Urinary bladder (tissue), 4 donors: ENCODE results near the gene NGLY1. TPM values are rescaled to one million over a fixed set of nuclear protein-coding genes. Genes with fewer than 3 reads are reported as not detected.

ENCODE experiments used
- DNase-seq: peaks from one replicate; pipeline ENCODE4 v3.0.0-alpha.2; 2015; ENCODE audit errors: extremely low spot score
- H3K27ac ChIP-seq: one replicate; pipeline ENCODE4 v1.5.1; 2013; ENCODE audit warnings: low read depth, mild to moderate bottlenecking, moderate library complexity
- H3K36me3 ChIP-seq: one replicate; pipeline ENCODE4 v1.6.1; 2013; ENCODE audit warnings: mild to moderate bottlenecking, moderate library complexity; ENCODE audit not compliant: insufficient read depth
- H3K4me1 ChIP-seq: one replicate; pipeline ENCODE4 v1.6.1; 2013; ENCODE audit warnings: mild to moderate bottlenecking, moderate library complexity; ENCODE audit not compliant: insufficient read depth
- H3K4me3 ChIP-seq: one replicate; pipeline ENCODE4 v1.5.1; 2013; ENCODE audit warnings: low read depth, low read length
- WGBS: extraction: QIAGEN DNeasy Blood & Tissue Kit; methylation state at CpG from one replicate; pipeline ENCODE4 v1.1.7; 2013; 5-methylcytosine and 5-hydroxymethylcytosine counted together
- polyA plus RNA-seq: library from polyadenylated mRNA; stranded (reverse); fragments of 200-250 nt; gene quantifications from one replicate; pipeline ENCODE4 v1.2.3, GENCODE V29; 2013
- total RNA-seq: library from RNA; depleted of rRNA; stranded (reverse); fragments of >200 nt; gene quantifications from one replicate; pipeline ENCODE4 v1.2.3, GENCODE V29; 2014
- donor health status: healthy with polysubstance abuse.
- donor health status: healthy.

Gene NGLY1
- total and polyA plus RNA-seq, 2 donors, result 14.6 to 59.6 TPM

GRCh38 chr3:25775936-25776335 is 7.3 kb downstream of the NGLY1 start:
- Histone ChIP-seq H3K36me3 (peaks cover 4% of the 10 kb centered on the region), H3K27ac (no peak overlapping the region), H3K4me3 (no peak overlapping the region), H3K4me1 (peaks cover 1% of the 10 kb centered on the region)
- DNase-seq, result no peak
- WGBS, result 96% methylated on average over 2 of the region's 2 CpGs

- no peak overlapping the region for H3K4me3 ChIP-seq
- 98% methylated on average over 6 of the region's 6 CpGs for WGBS
- H3K4me1 ChIP-seq, result no peaks in the 10 kb centered on the region
- DNase-seq, result no peak
- no peak overlapping the region for H3K27ac ChIP-seq
- H3K36me3 ChIP-seq, result no peaks in the 10 kb centered on the region
Observed at GRCh38 chr3:25768851-25769250, 14.4 kb downstream of the NGLY1 start.

GRCh38 chr3:25751725-25752124 is 31.5 kb downstream of the NGLY1 start:
- H3K4me3 ChIP-seq, result no peak overlapping the region
- H3K4me1 ChIP-seq, result no peaks in the 10 kb centered on the region
- 78% methylated on average over 1 of the region's 1 CpG for WGBS
- H3K36me3 ChIP-seq, result peaks cover 6% of the 10 kb centered on the region
- DNase-seq, result no peak
- no peak overlapping the region for H3K27ac ChIP-seq

- no peak overlapping the region for H3K27ac ChIP-seq
- DNase-seq, result no peak
- no peak overlapping the region for H3K4me3 ChIP-seq
- no peaks in the 10 kb centered on the region for H3K4me1 ChIP-seq
- WGBS, result 97% methylated on average over 3 of the region's 3 CpGs
- H3K36me3 ChIP-seq, result peaks cover 6% of the 10 kb centered on the region
Observed at GRCh38 chr3:25751048-25751447, 32.2 kb downstream of the NGLY1 start.

GRCh38 chr3:25749031-25749581 is 34.1 kb downstream of the NGLY1 start:
- H3K4me1 ChIP-seq, result no peaks in the 10 kb centered on the region
- H3K36me3 ChIP-seq, result peaks cover 6% of the 10 kb centered on the region
- no peak overlapping the region for H3K4me3 ChIP-seq
- no peak overlapping the region for H3K27ac ChIP-seq
- WGBS, result 87% methylated on average over 6 of the region's 6 CpGs
- no peak for DNase-seq

GRCh38 chr3:25748189-25748588 is 35.1 kb downstream of the NGLY1 start:
- Histone ChIP-seq H3K4me1 (no peaks in the 10 kb centered on the region), H3K4me3 (no peak overlapping the region), H3K27ac (no peak overlapping the region), H3K36me3 (peaks cover 6% of the 10 kb centered on the region)
- DNase-seq, result no peak
- 87% methylated on average over 3 of the region's 3 CpGs for WGBS

- H3K36me3 ChIP-seq, result peaks cover 6% of the 10 kb centered on the region
- H3K4me1 ChIP-seq, result no peaks in the 10 kb centered on the region
- no peak overlapping the region for H3K27ac ChIP-seq
Observed at GRCh38 chr3:25747033-25747432, 36.2 kb downstream of the NGLY1 start.

GRCh38 chr3:25744470-25744869 is 38.8 kb downstream of the NGLY1 start:
- no peak overlapping the region for H3K4me3 ChIP-seq
- WGBS, result 99% methylated on average over 3 of the region's 3 CpGs
- no peaks in the 10 kb centered on the region for H3K4me1 ChIP-seq
- DNase-seq, result no peak
- H3K27ac ChIP-seq, result no peak overlapping the region
- H3K36me3 ChIP-seq, result peaks cover 2% of the 10 kb centered on the region

More at GRCh38 chr3:25747033-25747432, 36.2 kb downstream of the NGLY1 start:
- no peak for DNase-seq
- H3K4me3 ChIP-seq, result no peak overlapping the region

- Histone ChIP-seq H3K4me1 (no peaks in the 10 kb centered on the region), H3K4me3 (no peak overlapping the region), H3K27ac (no peak overlapping the region), H3K36me3 (no peaks in the 10 kb centered on the region)
- DNase-seq, result no peak
Observed at GRCh38 chr3:25728101-25728500, 55.1 kb downstream of the NGLY1 start.

GRCh38 chr3:25727316-25727715 is 55.9 kb downstream of the NGLY1 start:
- Histone ChIP-seq H3K4me3 (no peak overlapping the region), H3K36me3 (no peaks in the 10 kb centered on the region), H3K27ac (no peak overlapping the region), H3K4me1 (no peaks in the 10 kb centered on the region)
- WGBS, result 96% methylated on average over 6 of the region's 6 CpGs
- no peak for DNase-seq

- 90% methylated on average over 3 of the region's 3 CpGs for WGBS
- no peak for DNase-seq
- Histone ChIP-seq H3K27ac (no peak overlapping the region), H3K4me1 (no peaks in the 10 kb centered on the region), H3K36me3 (no peaks in the 10 kb centered on the region), H3K4me3 (no peak overlapping the region)
Observed at GRCh38 chr3:25725810-25726209, 57.4 kb downstream of the NGLY1 start.

- no peak overlapping the region for H3K27ac ChIP-seq
- H3K36me3 ChIP-seq, result no peaks in the 10 kb centered on the region
- 89% methylated on average over 2 of the region's 2 CpGs for WGBS
- DNase-seq, result no peak
- no peaks in the 10 kb centered on the region for H3K4me1 ChIP-seq
- no peak overlapping the region for H3K4me3 ChIP-seq
Observed at GRCh38 chr3:25724948-25725645, 58.1 kb downstream of the NGLY1 start.

GRCh38 chr3:25723802-25724201 is 59.4 kb downstream of the NGLY1 start:
- no peaks in the 10 kb centered on the region for H3K4me1 ChIP-seq
- no peaks in the 10 kb centered on the region for H3K36me3 ChIP-seq
- H3K27ac ChIP-seq, result no peak overlapping the region
- no peak for DNase-seq
- H3K4me3 ChIP-seq, result no peak overlapping the region
- 97% methylated on average over 2 of the region's 2 CpGs for WGBS

- Histone ChIP-seq H3K4me1 (no peaks in the 10 kb centered on the region), H3K27ac (no peak overlapping the region), H3K36me3 (no peaks in the 10 kb centered on the region), H3K4me3 (no peak overlapping the region)
- 93% methylated on average over 1 of the region's 1 CpG for WGBS
- no peak for DNase-seq
Observed at GRCh38 chr3:25719321-25719720, 63.9 kb downstream of the NGLY1 start.
